ENCODE data around the gene EGFLAM. TPM values are rescaled to one million over a fixed set of nuclear protein-coding genes. Genes with fewer than 3 reads are reported as not detected.

Gene EGFLAM
- total RNA-seq, 1 experiment from 2014 or later: 9.3 TPM

DNA sequence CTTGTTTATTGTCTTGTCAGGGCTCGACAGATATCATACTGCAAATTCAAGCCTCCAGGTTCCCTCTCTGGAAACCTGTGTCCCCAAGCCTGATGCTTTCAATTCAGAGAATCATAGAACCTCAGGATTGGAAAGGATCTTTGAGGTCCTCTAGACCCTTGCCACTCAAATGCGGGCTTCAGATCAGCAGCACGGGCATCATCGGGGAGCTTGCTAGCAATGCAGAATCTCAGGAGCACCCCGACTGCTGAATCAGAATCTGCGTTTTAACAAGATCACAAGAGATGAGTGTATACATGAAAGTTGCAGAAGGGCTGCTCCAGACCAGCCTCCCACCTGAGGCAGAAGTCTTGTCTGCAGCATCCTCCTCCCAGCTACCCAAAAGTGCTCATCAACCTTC is 13.1 kb upstream of the EGFLAM start:
- H3K9me3 Mint-ChIP-seq (ENCODE audit: unreplicated experiment): no peaks in the 10 kb centered on the region
- no peak overlapping the region for H3K27ac Mint-ChIP-seq (ENCODE audit: low read depth, unreplicated experiment)
- POLR2A ChIA-PET: no interaction called here
- no peak overlapping the region for H3K4me3 Mint-ChIP-seq (ENCODE audit: unreplicated experiment)
- CTCF ChIA-PET: interaction anchor here (1.1 to 8.7 kb wide), 2 partner anchors 21 to 138 kb away, joined by 5 to 51 read pairs; no protein-coding TSS in a partner anchor
- TF ChIP-seq, protein P1, sequence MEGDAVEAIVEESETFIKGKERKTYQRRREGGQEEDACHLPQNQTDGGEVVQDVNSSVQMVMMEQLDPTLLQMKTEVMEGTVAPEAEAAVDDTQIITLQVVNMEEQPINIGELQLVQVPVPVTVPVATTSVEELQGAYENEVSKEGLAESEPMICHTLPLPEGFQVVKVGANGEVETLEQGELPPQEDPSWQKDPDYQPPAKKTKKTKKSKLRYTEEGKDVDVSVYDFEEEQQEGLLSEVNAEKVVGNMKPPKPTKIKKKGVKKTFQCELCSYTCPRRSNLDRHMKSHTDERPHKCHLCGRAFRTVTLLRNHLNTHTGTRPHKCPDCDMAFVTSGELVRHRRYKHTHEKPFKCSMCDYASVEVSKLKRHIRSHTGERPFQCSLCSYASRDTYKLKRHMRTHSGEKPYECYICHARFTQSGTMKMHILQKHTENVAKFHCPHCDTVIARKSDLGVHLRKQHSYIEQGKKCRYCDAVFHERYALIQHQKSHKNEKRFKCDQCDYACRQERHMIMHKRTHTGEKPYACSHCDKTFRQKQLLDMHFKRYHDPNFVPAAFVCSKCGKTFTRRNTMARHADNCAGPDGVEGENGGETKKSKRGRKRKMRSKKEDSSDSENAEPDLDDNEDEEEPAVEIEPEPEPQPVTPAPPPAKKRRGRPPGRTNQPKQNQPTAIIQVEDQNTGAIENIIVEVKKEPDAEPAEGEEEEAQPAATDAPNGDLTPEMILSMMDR (IDR thresholded peaks at IDR 0.05; ENCODE audit: unreplicated experiment): no peak
- H3K4me1 Mint-ChIP-seq (ENCODE audit: insufficient read depth, unreplicated experiment): no peaks in the 10 kb centered on the region
- no peaks in the 10 kb centered on the region for H3K27me3 Mint-ChIP-seq (ENCODE audit: insufficient read depth, unreplicated experiment)
- no peak for DNase-seq (ENCODE audit: unreplicated experiment)
- no TSS peak for BruUV-seq (replicated peaks)
- intact Hi-C loops (cut with micrococcal nuclease): no loop called here
- H3K36me3 Mint-ChIP-seq (ENCODE audit: insufficient read depth, unreplicated experiment): no peaks in the 10 kb centered on the region

DNA sequence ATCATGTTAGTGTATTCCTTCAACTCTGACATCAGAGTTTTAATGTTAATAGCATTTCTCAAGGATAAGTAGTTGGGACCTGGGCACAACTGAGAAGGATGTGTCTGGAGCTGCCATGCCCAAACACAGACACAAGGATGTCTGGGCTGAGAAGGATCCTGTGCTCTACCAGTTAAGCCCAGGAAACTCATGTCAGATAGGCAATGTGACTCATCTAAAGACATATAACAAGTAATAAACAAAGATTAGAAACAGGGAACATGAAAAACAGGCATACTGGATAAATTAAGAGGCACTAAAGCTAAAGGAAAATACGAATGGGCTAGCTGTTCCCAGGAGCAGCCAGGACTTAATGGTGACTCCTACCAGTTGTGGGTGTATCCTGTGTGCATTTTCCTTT is 9.1 kb upstream of the EGFLAM start:
- Mint-ChIP-seq H3K27ac (ENCODE audit: low read depth, unreplicated experiment) (no peak overlapping the region), H3K36me3 (ENCODE audit: insufficient read depth, unreplicated experiment) (no peaks in the 10 kb centered on the region), H3K9me3 (ENCODE audit: unreplicated experiment) (no peaks in the 10 kb centered on the region), H3K4me3 (ENCODE audit: unreplicated experiment) (no peak overlapping the region), H3K4me1 (ENCODE audit: insufficient read depth, unreplicated experiment) (no peaks in the 10 kb centered on the region), H3K27me3 (ENCODE audit: insufficient read depth, unreplicated experiment) (peaks cover 12% of the 10 kb centered on the region)
- DNase-seq (ENCODE audit: unreplicated experiment): no peak
- TF ChIP-seq, protein P1 (IDR thresholded peaks at IDR 0.05; ENCODE audit: unreplicated experiment): no peak
- intact Hi-C loops (cut with micrococcal nuclease): no loop called here
- BruUV-seq (replicated peaks): no TSS peak
- POLR2A ChIA-PET: interaction anchor here (1.1 kb wide), 1 partner anchor 31 kb away, joined by 3 read pairs; no protein-coding TSS in a partner anchor
- CTCF ChIA-PET: interaction anchor here (0.9 to 8.7 kb wide), 5 partner anchors 17 to 672 kb away, joined by 3 to 51 read pairs (median 3); no protein-coding TSS in a partner anchor

DNA sequence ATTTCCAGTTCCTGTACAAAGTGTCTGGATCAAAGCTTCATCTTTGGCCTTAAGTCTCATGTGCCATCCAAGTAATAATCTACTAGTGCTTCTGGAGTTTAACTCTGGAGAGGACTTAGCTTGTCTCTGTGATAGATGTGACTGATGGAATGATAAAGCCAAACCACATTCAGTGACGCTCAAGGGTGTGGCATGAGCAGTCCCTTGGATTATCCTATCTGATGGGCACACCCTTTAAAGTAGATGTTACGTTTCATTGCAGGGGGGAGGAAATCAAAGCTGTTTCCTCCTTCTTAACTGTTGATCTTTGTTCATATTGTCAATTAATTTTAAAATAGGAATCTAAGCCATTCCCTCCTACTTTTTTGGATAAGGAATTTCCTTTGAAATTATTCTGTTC is 8.5 kb upstream of the EGFLAM start:
- no TSS peak for BruUV-seq (replicated peaks)
- H3K9me3 Mint-ChIP-seq (ENCODE audit: unreplicated experiment): no peaks in the 10 kb centered on the region
- peaks cover 12% of the 10 kb centered on the region for H3K27me3 Mint-ChIP-seq (ENCODE audit: insufficient read depth, unreplicated experiment)
- no peak overlapping the region for H3K27ac Mint-ChIP-seq (ENCODE audit: low read depth, unreplicated experiment)
- H3K36me3 Mint-ChIP-seq (ENCODE audit: insufficient read depth, unreplicated experiment): no peaks in the 10 kb centered on the region
- TF ChIP-seq, protein P1 (IDR thresholded peaks at IDR 0.05; ENCODE audit: unreplicated experiment): no peak
- H3K4me3 Mint-ChIP-seq (ENCODE audit: unreplicated experiment): no peak overlapping the region
- ChIA-PET CTCF (interaction anchor here (0.5 to 8.7 kb wide), 5 partner anchors 17 to 672 kb away, joined by 3 to 51 read pairs (median 3); no protein-coding TSS in a partner anchor), POLR2A (interaction anchor here (1.1 kb wide), 1 partner anchor 31 kb away, joined by 3 read pairs; no protein-coding TSS in a partner anchor)
- H3K4me1 Mint-ChIP-seq (ENCODE audit: insufficient read depth, unreplicated experiment): no peaks in the 10 kb centered on the region
- intact Hi-C loops (cut with micrococcal nuclease): no loop called here
- DNase-seq (ENCODE audit: unreplicated experiment): no peak

DNA sequence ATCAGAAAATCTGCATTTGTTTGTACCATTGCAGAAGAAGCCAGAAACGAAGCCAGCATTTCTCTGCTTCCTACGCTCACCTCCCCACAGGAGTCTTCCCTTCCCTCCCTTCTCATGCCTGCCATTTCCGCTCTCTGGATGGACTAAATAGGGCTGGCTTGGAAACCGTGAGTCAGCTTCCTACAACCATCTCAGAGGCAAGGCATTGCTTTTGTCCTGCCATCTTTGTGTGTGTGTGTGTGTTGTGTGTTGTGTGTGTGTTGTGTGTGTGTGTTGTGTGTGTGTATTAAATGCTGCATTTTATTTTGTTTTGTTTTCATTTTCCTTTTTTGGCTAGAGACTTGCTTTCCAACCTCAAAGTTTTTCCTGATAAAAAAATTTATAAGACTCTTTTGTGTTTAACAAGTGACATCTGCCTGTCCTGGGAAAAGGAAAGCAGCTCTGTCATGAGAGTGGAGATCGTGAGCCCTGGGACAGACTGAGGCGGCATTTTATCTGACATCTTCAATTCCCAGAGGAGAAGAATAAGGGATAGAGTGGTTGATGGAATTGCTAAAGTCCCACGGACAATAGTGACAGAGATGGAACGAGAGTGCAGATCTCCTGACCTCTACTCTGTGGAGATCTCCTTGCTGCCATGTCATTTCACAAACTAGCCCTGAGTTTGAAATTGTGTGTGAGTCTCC is 7.5 kb upstream of the EGFLAM start:
- no peaks in the 10 kb centered on the region for H3K36me3 Mint-ChIP-seq (ENCODE audit: insufficient read depth, unreplicated experiment)
- peaks cover 15% of the 10 kb centered on the region for H3K27me3 Mint-ChIP-seq (ENCODE audit: insufficient read depth, unreplicated experiment)
- no peak for DNase-seq (ENCODE audit: unreplicated experiment)
- TF ChIP-seq, protein P1 (IDR thresholded peaks at IDR 0.05; ENCODE audit: unreplicated experiment): no peak
- H3K27ac Mint-ChIP-seq (ENCODE audit: low read depth, unreplicated experiment): no peak overlapping the region
- BruUV-seq (replicated peaks): no TSS peak
- H3K4me3 Mint-ChIP-seq (ENCODE audit: unreplicated experiment): no peak overlapping the region
- H3K4me1 Mint-ChIP-seq (ENCODE audit: insufficient read depth, unreplicated experiment): no peaks in the 10 kb centered on the region
- CTCF ChIA-PET: interaction anchor here (8.7 kb wide), 1 partner anchor 15 kb away, joined by 51 read pairs; no protein-coding TSS in a partner anchor
- intact Hi-C loops (cut with micrococcal nuclease): no loop called here
- H3K9me3 Mint-ChIP-seq (ENCODE audit: unreplicated experiment): no peaks in the 10 kb centered on the region
- POLR2A ChIA-PET: no interaction called here

Data from MCF 10A (cell line).